Ishikawa (cell line): Measurements from ENCODE around the gene EFNA2.

Experiments used
- CEBPB ChIP-seq: IDR thresholded peaks from 2 replicates; pipeline ENCODE4 v1.6.1; 2012
- CREB1 ChIP-seq: IDR thresholded peaks from 2 replicates; pipeline ENCODE4 v1.6.1; 2012; ENCODE audit warnings: low read depth
- EGR1 ChIP-seq: IDR thresholded peaks from 2 replicates; pipeline ENCODE4 v1.6.1; 2012
- EP300 ChIP-seq: IDR thresholded peaks from 2 replicates; pipeline ENCODE4 v1.6.1; 2012; ENCODE audit warnings: borderline replicate concordance
- FOXM1 ChIP-seq: IDR thresholded peaks from 2 replicates; pipeline ENCODE4 v1.6.1; 2012; ENCODE audit warnings: low read depth, borderline replicate concordance
- MAX ChIP-seq: IDR thresholded peaks from 2 replicates; pipeline ENCODE4 v1.6.1; 2012
- NFIC ChIP-seq: IDR thresholded peaks from 2 replicates; pipeline ENCODE4 v1.6.1; 2012
- RAD21 ChIP-seq: IDR thresholded peaks from 2 replicates; pipeline ENCODE4 v1.6.1; 2012; ENCODE audit warnings: low read depth
- REST ChIP-seq: IDR thresholded peaks from 2 replicates; pipeline ENCODE4 v1.6.1; 2012; ENCODE audit warnings: low read depth, mild to moderate bottlenecking
- TAF1 ChIP-seq: IDR thresholded peaks from 2 replicates; pipeline ENCODE4 v1.6.1; 2012; ENCODE audit warnings: low read depth, mild to moderate bottlenecking
- TCF12 ChIP-seq: IDR thresholded peaks from 2 replicates; pipeline ENCODE4 v1.6.1; 2012; ENCODE audit warnings: low read depth
- TEAD4 ChIP-seq: IDR thresholded peaks from 2 replicates; pipeline ENCODE4 v1.6.1; 2012
- USF1 ChIP-seq: IDR thresholded peaks from 2 replicates; pipeline ENCODE4 v1.6.1; 2012
- YY1 ChIP-seq: IDR thresholded peaks from 2 replicates; pipeline ENCODE4 v1.6.1; 2012; ENCODE audit warnings: low read depth
- ZBTB7A ChIP-seq: IDR thresholded peaks from 2 replicates; pipeline ENCODE4 v1.6.1; 2012; ENCODE audit warnings: low read depth

The EFNA2 gene

DNA sequence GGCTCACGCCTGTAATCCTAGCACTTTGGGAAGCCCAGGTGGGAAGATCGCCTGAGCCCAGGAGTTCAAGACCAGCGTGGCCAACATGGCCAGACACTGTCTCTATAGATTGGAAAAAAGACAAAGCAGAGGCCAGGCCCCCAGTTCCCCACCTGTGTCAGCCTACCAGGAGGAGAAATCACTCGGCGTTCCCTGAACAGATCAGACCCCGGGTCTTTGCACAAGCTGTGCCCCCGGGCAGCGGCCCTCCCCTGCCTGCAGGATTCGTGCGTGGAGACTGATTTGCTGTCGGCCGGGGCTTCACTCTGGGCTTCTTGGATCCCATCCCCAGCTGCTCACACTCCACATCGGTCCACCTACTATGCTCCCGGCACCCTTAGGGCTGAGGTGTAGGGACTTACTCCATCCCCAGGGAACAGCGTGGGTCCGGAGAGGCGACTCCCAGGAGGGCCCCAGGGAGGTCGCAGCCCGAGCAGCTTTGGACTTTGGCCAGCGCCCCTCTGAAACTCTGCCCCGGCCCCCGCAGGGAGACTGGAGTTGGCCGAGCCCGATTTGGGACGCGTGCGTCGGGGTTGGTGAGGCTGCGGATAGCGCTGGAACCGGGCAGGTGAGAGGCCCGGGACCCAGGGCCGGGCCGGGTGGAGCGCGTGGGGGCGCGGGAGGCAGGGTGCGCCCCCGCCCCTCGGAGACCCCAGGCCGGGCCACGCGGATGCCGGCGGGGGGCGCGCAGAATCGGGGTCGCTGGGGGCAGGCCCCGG, 515 bp upstream of the EFNA2 start:
- no peak for TF ChIP-seq RAD21
- TF ChIP-seq TEAD4: no peak
- no peak for TF ChIP-seq FOXM1
- TF ChIP-seq MAX: no peak
- TF ChIP-seq USF1: no peak
- TF ChIP-seq CEBPB: no peak
- TF ChIP-seq ZBTB7A: no peak
- TF ChIP-seq YY1: no peak
- no peak for TF ChIP-seq CREB1
- TF ChIP-seq EGR1: no peak
- TF ChIP-seq TCF12: no peak
- no peak for TF ChIP-seq TAF1
- TF ChIP-seq EP300: no peak
- no peak for TF ChIP-seq NFIC
- TF ChIP-seq REST: no peak

GRCh38 chr19:1286487-1287353, 1.0 kb downstream of the EFNA2 start:
- TF ChIP-seq EP300: no peak

DNA sequence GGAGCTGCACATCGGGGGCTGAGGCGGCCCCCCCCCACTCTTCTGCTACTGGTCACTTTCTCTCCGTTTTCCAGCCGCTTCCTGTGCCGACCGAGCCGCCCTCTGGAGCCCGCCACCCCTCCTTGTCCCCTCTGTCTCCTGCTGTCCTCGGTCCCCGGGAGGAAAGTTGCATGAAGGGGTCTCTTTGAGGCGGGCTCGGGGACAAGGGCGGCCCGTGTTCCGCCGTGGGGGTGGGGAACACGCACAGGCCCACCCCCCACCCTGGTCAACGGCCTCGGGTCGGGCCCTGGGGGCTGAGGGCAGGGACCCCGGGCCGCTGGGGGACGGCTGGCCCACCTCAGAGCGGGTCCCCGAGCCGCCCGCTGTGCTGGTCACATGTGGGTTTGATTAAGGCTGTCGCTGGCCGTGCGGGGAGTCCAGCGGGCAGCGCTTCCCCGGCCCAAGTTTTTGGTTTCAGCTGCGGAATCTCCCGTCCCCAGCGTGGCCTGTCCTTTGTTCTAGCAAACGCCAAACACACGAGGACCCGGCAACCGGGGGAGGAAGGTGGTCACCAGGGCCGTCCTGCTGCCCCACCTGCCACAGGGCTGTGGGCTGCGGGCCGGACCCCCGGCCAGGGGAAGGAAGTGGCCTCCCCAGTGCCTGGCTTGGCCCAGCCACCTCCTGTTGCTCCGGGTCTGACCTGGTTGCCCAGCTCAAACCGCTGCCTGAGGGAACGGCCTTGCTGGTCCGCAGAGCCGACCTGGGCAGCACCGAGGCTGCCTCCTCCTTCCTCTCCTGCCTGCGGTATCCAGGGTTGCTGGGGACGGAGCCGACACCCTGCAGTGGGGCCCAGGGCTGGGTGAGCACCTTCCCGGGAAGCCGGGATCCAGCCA, 1.9 kb downstream of the EFNA2 start:
- no peak for TF ChIP-seq USF1
- no peak for TF ChIP-seq MAX
- TF ChIP-seq CREB1: no peak
- TF ChIP-seq RAD21: no peak
- no peak for TF ChIP-seq TEAD4
- TF ChIP-seq REST: no peak
- TF ChIP-seq YY1: no peak
- no peak for TF ChIP-seq ZBTB7A
- TF ChIP-seq FOXM1: no peak
- no peak for TF ChIP-seq EP300
- TF ChIP-seq NFIC: no peak
- no peak for TF ChIP-seq TCF12
- TF ChIP-seq EGR1: no peak
- no peak for TF ChIP-seq TAF1
- TF ChIP-seq CEBPB: no peak

DNA sequence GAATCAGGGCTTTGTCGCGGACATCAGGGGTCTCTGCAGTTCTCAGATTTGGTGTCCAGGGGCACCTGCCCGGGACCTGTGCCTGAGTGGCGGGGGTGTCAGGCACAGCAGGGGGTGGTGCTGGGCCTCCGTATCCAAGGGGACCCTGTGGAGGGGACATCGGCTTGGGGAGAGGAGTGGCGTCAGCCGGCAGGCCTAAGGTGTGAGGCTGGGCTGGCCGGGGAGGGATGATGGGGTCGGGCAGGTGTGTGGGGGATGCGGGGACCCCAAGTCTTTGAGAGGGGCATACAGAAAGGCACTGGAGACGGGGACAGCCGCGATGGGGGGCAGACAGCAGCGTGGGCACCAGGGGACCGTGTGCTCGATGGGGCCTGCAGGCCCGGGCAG, 2.5 kb downstream of the EFNA2 start:
- no peak for TF ChIP-seq FOXM1
- no peak for TF ChIP-seq TCF12
- TF ChIP-seq EP300: no peak
- no peak for TF ChIP-seq CEBPB
- TF ChIP-seq YY1: no peak
- no peak for TF ChIP-seq REST
- no peak for TF ChIP-seq MAX
- no peak for TF ChIP-seq NFIC
- TF ChIP-seq USF1: no peak
- no peak for TF ChIP-seq TAF1
- no peak for TF ChIP-seq EGR1
- no peak for TF ChIP-seq RAD21
- TF ChIP-seq ZBTB7A: no peak; the same call in 1 of the 2 replicates
- no peak for TF ChIP-seq CREB1
- no peak for TF ChIP-seq TEAD4
